ENCODE data around the gene TBC1D22A. TPM values are rescaled to one million over a fixed set of nuclear protein-coding genes. Genes with fewer than 3 reads are reported as not detected.
A peak's percentile ranks its signal among the peaks of the same experiment; 100 is the strongest.

TBC1D22A gene
- total and polyA plus RNA-seq, 8 donors: 14.4 to 33.5 (median 15.7) TPM

- no peak overlapping the region for H3K4me3 ChIP-seq
- H3K27me3 ChIP-seq: no peaks in the 10 kb centered on the region
- intact Hi-C loops (cut with DNase I): no loop called here
- H3K9me3 ChIP-seq: no peaks in the 10 kb centered on the region
- H3K27ac ChIP-seq: no peak overlapping the region
- H3K36me3 ChIP-seq: peaks cover 0 to 18% of the 10 kb centered on the region in 2 donors
- no peak for TF ChIP-seq CTCF (IDR thresholded peaks at IDR 0.05)
- no peak for DNase-seq
- ATAC-seq: no peak
- peaks cover 0 to 14% of the 10 kb centered on the region in 2 donors for H3K4me1 ChIP-seq
Measured at GRCh38 chr22:47039356-47039755, 276.9 kb downstream of the TBC1D22A start.

GRCh38 chr22:47040486-47041270 is 278.2 kb downstream of the TBC1D22A start:
- H3K9me3 ChIP-seq: no peaks in the 10 kb centered on the region
- H3K27ac ChIP-seq: no peak overlapping the region
- no peak for TF ChIP-seq CTCF (IDR thresholded peaks at IDR 0.05)
- peaks cover 0 to 18% of the 10 kb centered on the region in 2 donors for H3K36me3 ChIP-seq
- no peak for DNase-seq
- ATAC-seq: no peak
- peaks cover 0 to 15% of the 10 kb centered on the region in 2 donors for H3K4me1 ChIP-seq
- intact Hi-C loops (cut with DNase I): no loop called here
- no peak overlapping the region for H3K4me3 ChIP-seq
- no peaks in the 10 kb centered on the region for H3K27me3 ChIP-seq

GRCh38 chr22:47041271-47042115 is 279.0 kb downstream of the TBC1D22A start:
- peaks cover 0 to 18% of the 10 kb centered on the region in 2 donors for H3K36me3 ChIP-seq
- H3K4me3 ChIP-seq: no peak overlapping the region
- H3K27me3 ChIP-seq: no peaks in the 10 kb centered on the region
- no peaks in the 10 kb centered on the region for H3K9me3 ChIP-seq
- ATAC-seq (no peak), DNase-seq (peak in 1 of 4 donors; percentile 67)
- intact Hi-C loops (cut with DNase I): no loop called here
- H3K4me1 ChIP-seq: peaks cover 0 to 15% of the 10 kb centered on the region in 2 donors
- H3K27ac ChIP-seq: no peak overlapping the region
- TF ChIP-seq CTCF (IDR thresholded peaks at IDR 0.05): no peak

GRCh38 chr22:47042116-47042825 is 279.8 kb downstream of the TBC1D22A start:
- Histone ChIP-seq H3K27me3 (no peaks in the 10 kb centered on the region), H3K27ac (no peak overlapping the region), H3K36me3 (peaks cover 0 to 13% of the 10 kb centered on the region in 2 donors), H3K9me3 (no peaks in the 10 kb centered on the region), H3K4me3 (no peak overlapping the region), H3K4me1 (peaks cover 0 to 15% of the 10 kb centered on the region in 2 donors)
- intact Hi-C loops (cut with DNase I): no loop called here
- peak in 1 of 4 donors; percentile 25 for DNase-seq
- TF ChIP-seq CTCF (IDR thresholded peaks at IDR 0.05): no peak
- ATAC-seq: no peak

Data from left lung (tissue), 10 donors.